ENCODE measurements around the gene PI4K2A. TPM values are rescaled to one million over a fixed set of nuclear protein-coding genes. Genes with fewer than 3 reads are reported as not detected.

Gene PI4K2A
- total and polyA plus RNA-seq, 2 of the 4 experiments (the other 2 are of a cell fraction) = 15.8 to 27.3 TPM

DNA sequence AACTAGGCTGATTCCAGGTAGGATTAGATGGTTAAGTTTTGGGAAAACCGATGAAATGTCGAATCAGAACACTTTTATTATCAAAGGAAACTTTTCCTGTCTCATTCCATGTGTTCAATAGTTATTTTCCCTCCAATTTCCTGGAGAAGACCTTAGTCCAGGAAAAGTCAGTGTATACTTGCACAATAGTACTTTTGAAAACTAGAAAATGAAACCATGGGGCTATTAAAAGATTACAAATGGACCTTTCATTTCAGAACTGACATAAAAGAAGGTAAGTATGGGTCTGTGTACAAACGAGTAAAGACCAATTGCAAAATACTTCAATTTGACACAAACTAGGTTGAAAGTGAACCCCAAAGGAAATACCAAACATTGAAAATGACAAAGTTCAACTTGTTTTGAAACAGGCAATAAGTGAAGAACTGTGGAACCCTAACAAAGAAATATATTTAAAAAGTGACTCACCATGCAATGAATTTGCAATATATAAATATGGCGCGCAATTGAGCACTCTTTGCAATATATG lies 44.5 kb downstream of the PI4K2A start:
- Histone ChIP-seq H3K9me1 (ENCODE audit: insufficient read depth, low read length) (peaks cover 13% of the 10 kb centered on the region), H3K4me2 (ENCODE audit: low read depth, low read length) (peak overlapping the region; percentile 94), H3K79me1 (ENCODE audit: low read depth in 1 of 2, low read length in 2 of 2) (peaks cover 3 to 57% of the 10 kb centered on the region in 2 experiments), H3K27ac (ENCODE audit: insufficient read depth, low read length) (peak overlapping the region; percentile 87), H2BK20ac (ENCODE audit: low read depth, low read length) (peak overlapping the region; percentile 75; the same call in 1 of the 2 replicates), H3K4me3 (ENCODE audit: insufficient read depth, low read depth, low read length) (peak overlapping the region; percentile 98), H3K56ac (ENCODE audit: extremely low read depth, insufficient read depth, low read length) (peak overlapping the region; percentile 67), H4K91ac (ENCODE audit: insufficient read depth, low read depth, low read length) (no peak overlapping the region; the same call in 1 of the 2 replicates), H3K14ac (replicated peaks; ENCODE audit: low read depth, low read length) (peak overlapping the region; percentile 76; the same call in 1 of the 2 replicates), H4K8ac (ENCODE audit: low read depth in 2 of 2, low read length in 2 of 2) (peak overlapping the region; percentile 24 to 30; a peak in 2 of 4 replicates), H2AFZ (replicated peaks; ENCODE audit: low read length, poor library complexity) (peak overlapping the region; percentile 64), H3K9me3 (ENCODE audit: control insufficient read depth, insufficient read depth, low read length) (no peaks in the 10 kb centered on the region), H3K9ac (ENCODE audit: low read depth, low read length) (peak overlapping the region; percentile 98), H3K4ac (ENCODE audit: low read depth, low read length) (peak overlapping the region; percentile 89), H2BK120ac (ENCODE audit: low read depth, low read length) (peak overlapping the region; percentile 82), H3K27me3 (ENCODE audit: control insufficient read depth, insufficient read depth, low read length) (no peaks in the 10 kb centered on the region), H2AK9ac (replicated peaks; ENCODE audit: low read depth, low read length, poor library complexity) (peak overlapping the region; percentile 92), H4K5ac (ENCODE audit: low read depth, low read length) (peak overlapping the region; percentile 51; the same call in 1 of the 2 replicates), H2AK5ac (ENCODE audit: low read depth, low read length) (peak overlapping the region; percentile 83), H3K36me3 (ENCODE audit: control insufficient read depth, insufficient read depth, low read length) (peaks cover 9% of the 10 kb centered on the region), H3K18ac (ENCODE audit: low read depth, low read length) (peak overlapping the region; percentile 70), H2BK15ac (ENCODE audit: low read depth, low read length) (peak overlapping the region; percentile 34; the same call in 1 of the 3 replicates), H3K4me1 (ENCODE audit: control insufficient read depth, insufficient read depth, low read length) (peaks cover 27% of the 10 kb centered on the region), H3K23ac (ENCODE audit: low read depth, low read length) (peak overlapping the region; percentile 69; the same call in 1 of the 2 replicates), H2BK5ac (ENCODE audit: low read depth, low read length, poor library complexity, severe bottlenecking) (peak overlapping the region; percentile 78), H4K20me1 (ENCODE audit: insufficient read depth, low read length) (peaks cover 45% of the 10 kb centered on the region)
- DNase-seq (peak; percentile 51), ATAC-seq (ENCODE audit: low read depth) (no peak)
- POLR2A ChIA-PET (ENCODE audit: unreplicated experiment) = no interaction called here
- in situ Hi-C loops (cut with MboI; ENCODE audit: low sequenced_read_pairs) = no loop called here
- intact Hi-C loops (cut with micrococcal nuclease) = no loop called here
- CTCF ChIA-PET = interaction anchor here (1.8 kb wide), 1 partner anchor 16 kb away, joined by 8 read pairs; no protein-coding TSS in a partner anchor
- TF ChIP-seq RFX5 (IDR thresholded peaks at IDR 0.05; ENCODE audit: low read depth, low read length) = no peak
- peak; percentile 26; the same call in 1 of the 2 replicates for TF ChIP-seq CEBPB (IDR thresholded peaks at IDR 0.05; ENCODE audit: low read depth, low read length)
- peak; percentile 16; the same call in 1 of the 2 replicates for TF ChIP-seq FOS (IDR thresholded peaks at IDR 0.05; ENCODE audit: low read depth, low read length)
- no TSS peak for BruUV-seq (replicated peaks)
- dilution Hi-C loops (cut with HindIII; ENCODE audit: low sequenced_read_pairs, unreplicated experiment) = no loop called here
- 30% methylated on average over 2 of the region's 5 CpGs; no CpG with 5 or more reads in 1 of the 2 experiments for WGBS, 2 experiments (ENCODE audit: extremely low coverage in 2 of 2, insufficient read length in 1 of 2)
